Heart left ventricle (tissue), 16 donors: ENCODE measurements around the gene CCDC179. TPM values are rescaled to one million over a fixed set of nuclear protein-coding genes. Genes with fewer than 3 reads are reported as not detected.
A peak's percentile ranks its signal among the peaks of the same experiment; 100 is the strongest.

ENCODE experiments used
- ATAC-seq, 4 donors: fragments of 200-7000 bp; cut with Tn5 transposase; one replicate each; pipeline ENCODE4 v1.9.1; 2020 to 2022; ENCODE audit warnings: moderate library complexity in 4 of 4, mild to moderate bottlenecking in 3 of 4, moderate number of reproducible peaks in 1 of 4
- DNase-seq, 5 donors: peaks; one replicate each; pipeline ENCODE4 v3.0.0-alpha.2; 2020
- H3K27ac ChIP-seq, 12 donors: fragments of 200-600 bp; sonication (generic) in 4 of 12; one replicate each; pipeline versions ENCODE4 v1.5.0 to v1.8.0; 2016 to 2022; ENCODE audit warnings: mild to moderate bottlenecking in 2 of 12
- H3K27me3 ChIP-seq, 9 donors: fragments of 200-600 bp; sonication (generic) in 2 of 9; one replicate each; pipeline versions ENCODE4 v1.5.1 to v1.8.0; 2016 to 2022; ENCODE audit warnings: mild to moderate bottlenecking in 3 of 9
- H3K36me3 ChIP-seq, 9 donors: fragments of 200-600 bp; sonication (generic) in 2 of 9; one replicate each; pipeline versions ENCODE4 v1.5.0 to v1.8.0; 2018 to 2022; ENCODE audit warnings: mild to moderate bottlenecking in 2 of 9
- H3K4me1 ChIP-seq, 12 donors: fragments of 200-600 bp; sonication (generic) in 4 of 12; one replicate each; pipeline versions ENCODE4 v1.5.0 to v1.8.0; 2016 to 2022; ENCODE audit warnings: mild to moderate bottlenecking in 3 of 12
- H3K4me3 ChIP-seq, 12 donors: fragments of 200-600 bp; sonication (generic) in 4 of 12; one replicate each; pipeline versions ENCODE4 v1.5.0 to v1.8.0; 2017 to 2022; ENCODE audit warnings: mild to moderate bottlenecking in 9 of 12, moderate library complexity in 4 of 12
- H3K9me3 ChIP-seq, 12 donors: fragments of 200-600 bp; sonication (generic) in 4 of 12; one replicate each; pipeline versions ENCODE4 v1.5.0 to v1.8.0; 2016 to 2022; ENCODE audit warnings: mild to moderate bottlenecking in 1 of 12
- CTCF ChIP-seq, 12 donors: fragments of 200-600 bp; sonication (generic) in 4 of 12; IDR thresholded peaks; one replicate each; pipeline versions ENCODE4 v1.5.0 to v1.8.0; 2018 to 2022; ENCODE audit warnings: antibody characterized with exemption in 12 of 12, mild to moderate bottlenecking in 5 of 12
- POLR2A ChIP-seq, 2 donors: fragments of 450-650 bp; IDR thresholded peaks; one replicate each; pipeline ENCODE4 v1.6.1; 2017; ENCODE audit warnings: antibody characterized with exemption in 2 of 2, mild to moderate bottlenecking in 2 of 2, moderate library complexity in 2 of 2
- WGBS, 4 donors: extraction: QIAGEN DNeasy Blood & Tissue Kit in 2 of 4; methylation state at CpG; one replicate each; pipeline versions ENCODE4 v1.1.5 to v1.1.7; 2013 to 2018; 5-methylcytosine and 5-hydroxymethylcytosine counted together
- intact Hi-C, 10 donors: fragments of 100-400 bp; cut with DNase I; formaldehyde crosslinking; loops; one replicate each; pipeline versions ENCODE4 v1.11.1 to v1.14.2; 2022
- polyA plus RNA-seq, 2 donors: library from polyadenylated mRNA; stranded (reverse); fragments of 200-250 nt; gene quantifications; one replicate each; pipeline ENCODE4 v1.2.3, GENCODE V29; 2013
- total RNA-seq, 9 donors: library from RNA; depleted of rRNA in 2 of 9; stranded (reverse); fragments of >200 nt in 2 of 9; fragmentation: NEBNext Ultra II Directional in 3 of 9; extraction: Animal tissue kit (Norgen Biotek cat#: 25700) in 3 of 9; gene quantifications; one replicate each; pipeline versions ENCODE4 v1.1.0 to v1.2.4, GENCODE V29; 2016 to 2023
- donor health status: ischemic (EF 13 %, LVEDD 7.1; RV severe dilation, severe dysfunction).
- donor health status: healthy with polysubstance abuse.
- donor health status: DM: no; HTN: yes; CAD: no.
- donor health status: DM: no; HTN: no; CAD: no.
- donor health status: ischemic (EF 25% LVEDD 6.9; RV normal size, moderate dysfunction).
- donor health status: ischemic (EF 25% LVEDD 5.7; RV mildly dilated, moderate dysfunction).
- donor health status: healthy.
- donor health status: DM: yes; HTN: yes; CAD: no.
- donor health status: ischemic (EF 35%, LVEDD 5.7; RV mildly dilated, moderate dysfunction).
- donor health status: nonischemic (EF 11% LVEDD 7.7; RV severe dilation, severe dysfunction).
- donor health status: DM: yes; HTN: yes; CAD: no.
- donor health status: PGD.
- donor health status: ischemic (EF 29% LVEDD 5.4; RV normal size, mild dysfunction).
- donor health status: nonischemic (EF 23%, LVEDD 6.1; RV moderate dilation, normal function).

Gene CCDC179
- total and polyA plus RNA-seq, 11 donors = not detected

GRCh38 chr11:22809893-22810292 lies 50.4 kb downstream of the CCDC179 start:
- H3K4me1 ChIP-seq = peaks cover 0 to 25% (median 17%) of the 10 kb centered on the region in 12 donors
- WGBS, 4 donors = 78 to 95% (median 89%) methylated on average over 3 of the region's 3 CpGs
- intact Hi-C loops = loop anchor here in 2 of 10 donors (2.0 to 10.0 kb wide), 2 partner anchors 19 to 375 kb away; partner anchors contain the start of gene SVIP (in 1 of the 2)
- ATAC-seq = no peak
- no peak for DNase-seq
- peaks cover 0 to 3% (median 0%) of the 10 kb centered on the region in 12 donors for H3K9me3 ChIP-seq
- H3K27me3 ChIP-seq = no peaks in the 10 kb centered on the region
- H3K27ac ChIP-seq = no peak overlapping the region
- TF ChIP-seq CTCF (IDR thresholded peaks at IDR 0.05) (no peak), POLR2A (IDR thresholded peaks at IDR 0.05) (no peak)
- no peak overlapping the region for H3K4me3 ChIP-seq
- H3K36me3 ChIP-seq = peaks cover 0 to 16% (median 0%) of the 10 kb centered on the region in 9 donors

- DNase-seq (peak in 2 of 5 donors; percentile 21 to 37), ATAC-seq (no peak)
- Histone ChIP-seq H3K36me3 (peaks cover 0 to 16% (median 0%) of the 10 kb centered on the region in 9 donors), H3K27me3 (no peaks in the 10 kb centered on the region), H3K9me3 (peaks cover 0 to 3% (median 0%) of the 10 kb centered on the region in 12 donors), H3K27ac (peak overlapping the region in 11 of 12 donors; percentile 21 to 66 (median 46)), H3K4me3 (no peak overlapping the region), H3K4me1 (peaks cover 0 to 25% (median 17%) of the 10 kb centered on the region in 12 donors)
- intact Hi-C loops = loop anchor here in 2 of 10 donors (1.0 to 10.0 kb wide), 3 partner anchors 20 to 374 kb away; partner anchors contain the start of gene SVIP (in 2 of the 2)
- TF ChIP-seq CTCF (IDR thresholded peaks at IDR 0.05) (no peak), POLR2A (IDR thresholded peaks at IDR 0.05) (no peak)
- 56 to 69% (median 60%) methylated on average over 3 of the region's 3 CpGs for WGBS, 4 donors
Observed at GRCh38 chr11:22808571-22809197, 51.6 kb downstream of the CCDC179 start.

- Histone ChIP-seq H3K4me1 (peaks cover 0 to 25% (median 17%) of the 10 kb centered on the region in 12 donors), H3K27me3 (no peaks in the 10 kb centered on the region), H3K27ac (peak overlapping the region in 10 of 12 donors; percentile 12 to 66 (median 54)), H3K36me3 (peaks cover 0 to 9% (median 0%) of the 10 kb centered on the region in 9 donors), H3K4me3 (no peak overlapping the region), H3K9me3 (peaks cover 0 to 3% (median 0%) of the 10 kb centered on the region in 12 donors)
- intact Hi-C loops = loop anchor here in 2 of 10 donors (1.0 to 10.0 kb wide), 3 partner anchors 21 to 373 kb away; partner anchors contain the start of gene SVIP (in 2 of the 2)
- no peak for TF ChIP-seq CTCF (IDR thresholded peaks at IDR 0.05)
- no peak for TF ChIP-seq POLR2A (IDR thresholded peaks at IDR 0.05)
- DNase-seq = no peak
- peak in 2 of 4 donors; percentile 59 to 91 for ATAC-seq
- 58 to 66% (median 63%) methylated on average over 2 of the region's 2 CpGs for WGBS, 4 donors
Observed at GRCh38 chr11:22807855-22808570, 52.3 kb downstream of the CCDC179 start.

GRCh38 chr11:22807391-22807790 lies 52.9 kb downstream of the CCDC179 start:
- DNase-seq (no peak), ATAC-seq (peak in 1 of 4 donors; percentile 31)
- peak overlapping the region in 8 of 12 donors; percentile 12 to 55 (median 47) for H3K27ac ChIP-seq
- TF ChIP-seq CTCF (IDR thresholded peaks at IDR 0.05) = no peak
- no peak for TF ChIP-seq POLR2A (IDR thresholded peaks at IDR 0.05)
- peaks cover 0 to 3% (median 0%) of the 10 kb centered on the region in 12 donors for H3K9me3 ChIP-seq
- no peak overlapping the region for H3K4me3 ChIP-seq
- peaks cover 0 to 5% (median 0%) of the 10 kb centered on the region in 9 donors for H3K36me3 ChIP-seq
- 55 to 67% (median 63%) methylated on average over 2 of the region's 2 CpGs for WGBS, 4 donors
- H3K27me3 ChIP-seq = no peaks in the 10 kb centered on the region
- intact Hi-C loops = loop anchor here in 1 of 10 donors (10.0 kb wide), 1 partner anchor 373 kb away; no protein-coding TSS in a partner anchor
- H3K4me1 ChIP-seq = peaks cover 0 to 25% (median 17%) of the 10 kb centered on the region in 12 donors
